GM18907 (cell line): ENCODE results near the gene EMX2.

Experiments used
- ATAC-seq: cut with Tn5 transposase; IDR thresholded peaks from one replicate; pipeline ENCODE4 v1.9.1; 2021; ENCODE audit warnings: mild to moderate bottlenecking, moderate library complexity; ENCODE audit not compliant: unreplicated experiment

The EMX2 gene

DNA sequence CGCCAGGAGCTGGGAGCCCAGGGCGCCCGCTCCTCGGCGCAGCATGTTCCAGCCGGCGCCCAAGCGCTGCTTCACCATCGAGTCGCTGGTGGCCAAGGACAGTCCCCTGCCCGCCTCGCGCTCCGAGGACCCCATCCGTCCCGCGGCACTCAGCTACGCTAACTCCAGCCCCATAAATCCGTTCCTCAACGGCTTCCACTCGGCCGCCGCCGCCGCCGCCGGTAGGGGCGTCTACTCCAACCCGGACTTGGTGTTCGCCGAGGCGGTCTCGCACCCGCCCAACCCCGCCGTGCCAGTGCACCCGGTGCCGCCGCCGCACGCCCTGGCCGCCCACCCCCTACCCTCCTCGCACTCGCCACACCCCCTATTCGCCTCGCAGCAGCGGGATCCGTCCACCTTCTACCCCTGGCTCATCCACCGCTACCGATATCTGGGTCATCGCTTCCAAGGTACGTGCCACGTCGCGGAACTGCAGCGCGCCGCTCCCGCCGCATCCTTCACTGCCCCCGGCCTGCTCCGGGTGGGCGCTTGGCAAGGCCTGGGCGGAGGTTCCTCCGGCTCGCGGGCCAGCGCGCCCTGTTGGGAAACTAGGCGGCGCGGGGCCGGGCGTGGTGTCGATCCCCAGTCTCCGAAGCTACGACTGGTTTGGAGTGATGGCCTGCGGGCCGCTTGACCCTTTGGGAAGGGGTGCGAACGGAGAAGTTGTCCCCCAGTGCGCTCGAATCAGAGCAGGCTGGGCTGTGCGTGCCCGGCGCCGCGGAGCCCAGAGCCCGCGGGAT is 868 bp downstream of the EMX2 start:
- ATAC-seq = no peak

DNA sequence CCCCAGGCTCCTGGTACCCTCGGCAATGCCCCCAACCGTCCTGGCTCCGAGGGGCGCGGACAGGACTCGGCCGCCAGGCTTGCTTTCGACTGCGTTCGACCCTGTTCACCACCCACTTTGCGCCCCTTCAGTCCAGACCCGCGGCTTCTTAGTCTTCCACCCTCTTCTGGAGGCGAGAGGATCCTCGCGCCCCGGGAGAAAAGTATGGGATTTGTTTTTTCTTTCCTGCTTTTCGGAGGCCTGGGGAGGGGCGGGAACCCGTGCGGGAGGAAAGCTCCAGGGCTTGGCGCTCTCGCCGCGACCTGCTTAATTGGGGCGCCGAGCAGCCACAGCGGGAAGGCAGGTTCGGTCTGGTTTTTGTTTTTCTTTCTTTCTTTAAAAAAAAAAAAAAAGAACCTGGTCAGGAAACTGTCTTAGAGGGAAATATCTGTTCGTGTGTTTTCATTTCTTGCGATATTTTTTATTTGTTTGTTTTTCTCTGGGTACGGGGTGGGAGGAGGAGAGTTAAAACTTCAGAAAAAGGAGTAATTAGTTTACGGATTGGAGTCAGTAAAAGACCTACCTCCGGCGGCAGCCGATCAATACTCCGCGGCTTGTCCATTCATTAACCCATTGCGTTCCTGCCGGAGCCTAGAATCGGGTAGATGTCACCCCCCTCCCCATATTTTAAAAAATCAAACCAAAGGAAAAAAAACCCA is 1.6 kb downstream of the EMX2 start:
- no peak for ATAC-seq

DNA sequence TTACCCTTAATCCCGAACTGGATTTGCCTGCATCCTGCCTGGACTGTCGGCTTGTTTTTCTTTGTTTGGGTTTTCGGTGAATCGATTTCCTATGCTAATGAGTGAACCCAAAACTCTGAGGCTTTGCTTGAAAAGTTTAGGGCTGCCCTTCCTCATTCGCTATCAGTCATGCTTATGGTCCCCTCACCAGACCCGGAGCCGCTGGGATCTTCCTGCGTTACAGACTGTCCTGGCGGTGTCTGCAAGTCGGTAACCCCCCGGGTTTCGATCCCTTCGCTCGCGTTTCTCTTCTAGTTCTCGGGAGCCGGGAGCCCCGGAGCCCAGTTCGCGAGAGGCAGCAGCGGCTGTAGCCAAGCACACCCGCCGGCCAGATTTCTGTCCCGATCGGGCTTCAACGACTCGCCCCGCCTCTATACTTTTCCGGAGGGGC is 2.2 kb downstream of the EMX2 start:
- no peak for ATAC-seq

DNA sequence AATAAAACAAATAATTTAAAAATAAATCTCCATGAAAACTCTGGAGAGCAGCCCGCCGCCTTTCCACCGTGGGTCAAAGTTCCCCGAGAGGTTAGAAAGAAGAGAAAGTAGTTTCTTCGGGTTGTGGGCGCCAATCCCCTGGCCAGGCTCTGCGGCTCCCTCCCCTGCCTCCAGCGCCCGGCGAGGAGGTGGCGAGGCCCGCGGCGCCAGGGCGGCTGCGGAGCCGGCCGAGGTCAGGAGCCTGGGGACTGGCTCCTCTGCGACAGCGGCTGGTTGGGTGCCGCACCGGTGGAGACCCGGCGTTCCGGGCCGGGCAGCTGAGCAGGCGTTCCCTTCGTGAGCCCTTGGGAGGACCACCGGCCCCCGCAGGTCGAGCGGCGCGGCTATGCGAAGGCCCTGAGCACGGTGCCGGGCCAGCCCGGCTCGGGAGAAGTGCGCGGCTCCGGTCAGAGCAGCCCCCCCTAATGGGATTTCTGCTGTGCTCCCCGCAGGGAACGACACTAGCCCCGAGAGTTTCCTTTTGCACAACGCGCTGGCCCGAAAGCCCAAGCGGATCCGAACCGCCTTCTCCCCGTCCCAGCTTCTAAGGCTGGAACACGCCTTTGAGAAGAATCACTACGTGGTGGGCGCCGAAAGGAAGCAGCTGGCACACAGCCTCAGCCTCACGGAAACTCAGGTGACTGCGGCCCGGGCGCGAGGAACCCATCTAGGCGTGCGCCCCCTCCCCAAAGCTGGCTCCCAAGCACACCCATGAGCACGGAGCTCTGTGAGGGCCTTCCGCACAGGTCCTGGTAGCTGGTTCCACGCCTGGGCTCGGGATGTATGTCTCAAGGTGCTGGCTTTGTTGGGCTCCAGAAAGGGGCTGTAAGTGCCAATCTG is 2.8 kb downstream of the EMX2 start:
- no peak for ATAC-seq

DNA sequence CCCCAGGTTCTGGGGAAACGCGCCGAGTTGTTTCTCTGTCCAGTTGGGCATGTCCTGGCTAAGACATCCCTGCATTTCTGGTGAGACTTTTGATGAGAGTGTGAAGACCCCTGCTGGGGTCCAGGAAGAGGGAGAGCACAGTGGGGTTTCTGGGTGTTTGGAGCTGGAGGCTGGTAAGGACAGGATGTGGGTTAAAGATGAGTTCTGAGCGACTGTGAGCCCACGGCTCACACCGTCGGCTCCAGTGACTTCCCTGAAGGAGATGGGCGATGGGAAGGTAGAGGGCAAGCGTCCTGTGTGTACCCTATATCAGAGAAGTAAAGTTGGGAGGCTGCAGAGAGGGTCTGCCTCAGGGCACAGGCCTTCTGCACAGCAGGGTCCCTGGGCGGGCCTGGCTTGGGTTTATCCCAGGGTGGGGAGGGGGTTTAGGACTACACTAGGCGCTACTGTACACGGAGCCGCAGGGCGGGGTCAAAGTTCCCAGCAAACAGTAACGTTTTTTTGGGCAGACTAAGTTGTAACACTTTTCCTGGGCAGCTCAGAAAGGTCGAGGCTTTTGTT is 3.6 kb downstream of the EMX2 start:
- ATAC-seq = no peak

DNA sequence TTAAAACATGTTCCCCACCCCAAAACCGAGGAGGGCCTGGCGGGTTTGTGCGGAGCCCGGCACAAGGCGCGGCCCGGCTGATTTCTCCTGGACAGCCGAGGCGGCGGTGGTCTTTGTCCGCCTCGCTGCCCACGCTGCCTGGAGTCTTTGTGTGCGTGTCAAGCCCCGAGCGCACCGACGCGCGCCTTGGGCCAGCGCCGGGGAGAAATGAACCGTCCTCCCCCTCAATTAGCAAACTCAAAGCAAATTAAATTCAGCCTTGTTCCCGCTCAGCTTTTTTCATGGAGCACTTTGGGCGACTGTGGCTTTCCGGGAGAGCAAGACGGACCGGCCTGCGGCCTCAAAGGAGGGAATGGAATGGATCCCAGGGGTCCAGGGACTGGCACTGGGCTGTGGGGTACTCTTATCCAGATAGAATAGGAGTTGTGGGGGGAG is 4.1 kb downstream of the EMX2 start:
- ATAC-seq = no peak

DNA sequence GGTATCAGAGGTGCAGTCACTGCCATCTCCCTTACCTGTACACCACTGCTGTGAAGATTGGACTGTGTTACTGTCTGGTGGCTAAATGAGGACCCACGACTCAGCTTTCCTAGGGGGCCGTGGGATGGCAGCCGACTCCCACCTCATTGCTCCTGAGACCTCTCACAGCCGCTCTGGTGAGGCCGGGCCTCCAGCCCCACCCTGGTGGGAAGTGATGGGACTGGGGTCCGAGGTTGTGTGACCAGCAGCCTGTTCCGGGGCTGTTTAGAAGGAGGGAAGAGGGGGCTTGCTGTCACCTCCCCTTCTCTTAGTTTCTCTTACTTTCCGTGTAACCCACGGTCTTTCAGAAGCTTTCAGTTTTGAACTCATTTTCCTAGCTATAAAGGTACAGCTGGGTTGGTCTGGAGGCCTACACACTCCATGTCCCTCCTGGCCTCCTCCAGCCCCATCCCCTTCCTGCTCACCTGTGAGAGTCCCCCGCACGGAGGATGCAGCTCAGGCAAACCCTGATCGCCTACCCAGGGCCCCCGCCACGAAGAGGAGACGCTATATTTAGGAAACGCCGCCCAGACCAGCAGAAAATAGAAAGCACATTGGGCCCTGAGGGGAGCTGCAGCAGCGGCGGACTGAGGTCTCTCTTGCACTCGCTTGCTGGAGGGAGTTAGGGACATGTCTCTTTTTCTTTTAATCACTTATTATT is 4.6 kb downstream of the EMX2 start:
- no peak for ATAC-seq

DNA sequence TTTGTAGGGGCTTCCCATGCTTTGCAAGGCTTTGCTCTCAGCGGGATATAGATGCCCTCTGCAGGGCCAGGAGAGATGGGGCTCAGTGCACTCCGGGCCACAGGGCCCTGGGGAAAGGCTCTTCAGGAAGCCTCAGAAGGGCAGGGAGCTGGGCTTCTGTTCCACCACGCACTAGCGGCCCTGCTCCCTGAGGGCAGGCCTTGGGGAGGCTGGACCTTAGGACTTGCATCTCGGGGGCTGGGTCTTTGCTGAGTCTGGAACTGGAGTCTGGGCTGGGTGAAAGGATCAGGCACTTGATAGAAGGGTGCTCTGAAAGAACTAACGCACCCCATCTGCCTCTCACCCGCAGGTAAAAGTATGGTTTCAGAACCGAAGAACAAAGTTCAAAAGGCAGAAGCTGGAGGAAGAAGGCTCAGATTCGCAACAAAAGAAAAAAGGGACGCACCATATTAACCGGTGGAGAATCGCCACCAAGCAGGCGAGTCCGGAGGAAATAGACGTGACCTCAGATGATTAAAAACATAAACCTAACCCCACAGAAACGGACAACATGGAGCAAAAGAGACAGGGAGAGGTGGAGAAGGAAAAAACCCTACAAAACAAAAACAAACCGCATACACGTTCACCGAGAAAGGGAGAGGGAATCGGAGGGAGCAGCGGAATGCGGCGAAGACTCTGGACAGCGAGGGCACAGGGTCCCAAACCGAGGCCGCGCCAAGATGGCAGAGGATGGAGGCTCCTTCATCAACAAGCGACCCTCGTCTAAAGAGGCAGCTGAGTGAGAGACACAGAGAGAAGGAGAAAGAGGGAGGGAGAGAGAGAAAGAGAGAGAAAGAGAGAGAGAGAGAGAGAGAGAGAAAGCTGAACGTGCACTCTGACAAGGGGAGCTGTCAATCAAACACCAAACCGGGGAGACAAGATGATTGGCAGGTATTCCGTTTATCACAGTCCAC is 5.4 kb downstream of the EMX2 start:
- ATAC-seq = no peak

DNA sequence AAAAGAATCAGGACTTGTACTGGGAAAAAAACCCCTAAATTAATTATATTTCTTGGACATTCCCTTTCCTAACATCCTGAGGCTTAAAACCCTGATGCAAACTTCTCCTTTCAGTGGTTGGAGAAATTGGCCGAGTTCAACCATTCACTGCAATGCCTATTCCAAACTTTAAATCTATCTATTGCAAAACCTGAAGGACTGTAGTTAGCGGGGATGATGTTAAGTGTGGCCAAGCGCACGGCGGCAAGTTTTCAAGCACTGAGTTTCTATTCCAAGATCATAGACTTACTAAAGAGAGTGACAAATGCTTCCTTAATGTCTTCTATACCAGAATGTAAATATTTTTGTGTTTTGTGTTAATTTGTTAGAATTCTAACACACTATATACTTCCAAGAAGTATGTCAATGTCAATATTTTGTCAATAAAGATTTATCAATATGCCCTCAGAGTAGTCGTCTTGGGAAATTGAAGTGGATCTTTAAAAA is 6.6 kb downstream of the EMX2 start:
- no peak for ATAC-seq

DNA sequence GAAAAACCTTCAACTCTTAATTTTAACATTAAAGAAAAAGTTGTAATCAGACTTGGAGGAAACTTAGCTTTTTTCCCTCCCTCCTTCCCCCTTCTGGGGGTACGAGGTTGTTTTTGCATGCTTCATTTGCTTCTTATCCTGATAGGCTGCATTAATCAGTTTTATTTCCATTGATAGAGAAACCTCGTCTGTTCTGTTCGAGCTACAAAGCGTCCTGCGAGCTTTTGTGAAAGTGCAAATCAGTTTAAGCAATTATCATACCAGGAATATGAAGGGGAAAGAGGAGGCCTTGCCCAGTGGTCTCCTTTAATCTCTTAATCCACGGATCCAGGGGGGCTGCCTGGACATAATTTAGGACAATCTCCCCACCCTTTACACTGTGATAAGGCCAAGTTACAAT is 7.5 kb downstream of the EMX2 start:
- ATAC-seq = no peak

DNA sequence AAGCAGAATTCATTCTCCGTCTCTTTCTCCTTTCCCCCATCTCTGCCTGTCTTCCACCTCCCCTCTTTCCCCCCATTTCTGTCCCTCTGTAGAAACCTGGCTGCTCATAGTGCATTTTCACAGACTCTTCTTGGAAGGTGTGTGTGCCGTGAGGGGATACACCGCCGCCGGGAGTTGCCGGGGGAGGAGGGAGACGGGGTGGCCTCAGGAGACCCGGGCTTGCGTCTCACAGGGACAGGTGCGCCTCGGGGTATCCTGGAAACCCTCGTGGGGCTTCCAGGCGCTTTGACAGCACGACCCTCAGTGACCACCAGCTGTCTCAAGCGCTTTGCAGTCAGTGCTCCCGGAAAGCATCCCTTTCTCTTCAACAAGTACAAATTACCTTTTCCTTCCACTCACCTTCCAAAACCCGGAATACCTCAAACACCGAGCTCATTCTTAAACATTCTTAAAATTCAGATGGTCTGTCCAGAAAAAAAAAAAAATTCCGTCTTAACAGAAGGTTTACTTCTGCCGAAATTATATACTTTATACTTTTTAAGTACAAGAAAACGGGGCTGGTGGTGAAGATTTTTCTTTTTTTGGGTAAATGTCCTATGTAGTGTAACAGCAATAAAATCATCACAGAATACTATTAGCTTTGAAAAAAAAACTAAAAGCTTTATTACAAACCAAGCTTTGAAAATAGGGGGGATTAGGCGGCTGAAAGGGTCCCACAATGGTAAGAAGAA is 8.2 kb downstream of the EMX2 start:
- no peak for ATAC-seq

DNA sequence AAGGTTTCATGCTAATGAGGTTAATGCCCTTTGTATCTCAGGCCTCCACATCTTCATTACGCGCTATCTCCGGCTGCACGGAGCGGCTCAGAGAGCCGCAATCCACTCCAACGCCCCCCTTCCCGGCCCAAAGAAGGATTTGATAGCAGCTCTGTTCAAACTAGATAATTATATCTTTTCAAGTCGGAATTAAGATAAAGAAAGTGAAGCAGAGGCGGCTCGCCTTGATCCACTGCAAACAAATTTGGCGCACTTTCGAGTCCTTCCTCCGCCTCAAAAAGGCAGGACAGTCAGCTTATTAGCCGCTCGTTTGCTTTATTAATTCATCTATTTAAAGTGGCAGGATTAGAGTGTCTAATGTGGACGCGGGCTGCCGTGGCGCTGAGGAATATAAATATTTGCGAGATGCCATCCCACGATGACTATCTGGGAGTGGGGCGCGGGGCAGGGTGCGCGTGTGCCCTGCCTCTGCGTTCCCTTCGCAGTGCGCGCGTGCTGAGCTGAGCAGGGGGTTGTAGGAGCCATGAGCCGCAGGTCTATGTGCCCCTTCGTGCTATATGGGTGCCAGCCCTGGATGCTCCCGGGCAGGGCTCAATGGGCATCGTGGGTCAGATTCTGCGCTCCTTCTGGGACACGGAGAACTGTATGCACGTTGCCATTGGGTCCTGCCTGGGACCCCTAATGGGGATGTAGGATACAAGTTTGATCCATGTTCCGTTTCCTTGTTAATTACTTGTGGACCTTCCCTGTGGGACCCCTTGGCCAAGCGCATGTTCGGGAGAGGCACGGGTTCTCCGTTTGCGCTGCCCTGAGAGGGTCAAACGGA is 9.0 kb downstream of the EMX2 start:
- no peak for ATAC-seq

DNA sequence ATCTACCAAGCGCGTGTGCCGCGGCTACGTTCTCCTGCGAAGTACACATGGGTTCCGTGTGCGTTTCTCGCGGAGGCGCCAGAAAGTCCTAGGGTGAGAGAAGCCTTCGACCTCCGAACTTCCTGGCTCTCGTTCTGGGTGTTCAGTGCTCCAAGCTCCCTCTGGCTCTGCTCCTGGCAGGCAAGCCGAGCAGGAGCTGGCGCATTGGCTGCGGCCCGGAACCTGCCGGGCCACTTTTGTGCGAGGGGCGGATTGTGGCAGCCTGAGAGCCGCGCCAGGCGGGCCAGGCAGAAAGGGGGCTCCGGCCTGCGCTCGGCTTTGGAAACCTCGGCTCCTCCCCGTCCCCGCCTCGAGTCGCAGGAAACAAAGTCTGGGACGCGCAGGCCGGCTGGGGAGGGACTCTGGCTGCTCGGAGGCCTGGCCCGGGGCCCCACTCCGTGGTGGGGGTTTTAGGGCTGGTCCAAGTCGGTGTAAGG is 9.6 kb downstream of the EMX2 start:
- ATAC-seq = no peak

DNA sequence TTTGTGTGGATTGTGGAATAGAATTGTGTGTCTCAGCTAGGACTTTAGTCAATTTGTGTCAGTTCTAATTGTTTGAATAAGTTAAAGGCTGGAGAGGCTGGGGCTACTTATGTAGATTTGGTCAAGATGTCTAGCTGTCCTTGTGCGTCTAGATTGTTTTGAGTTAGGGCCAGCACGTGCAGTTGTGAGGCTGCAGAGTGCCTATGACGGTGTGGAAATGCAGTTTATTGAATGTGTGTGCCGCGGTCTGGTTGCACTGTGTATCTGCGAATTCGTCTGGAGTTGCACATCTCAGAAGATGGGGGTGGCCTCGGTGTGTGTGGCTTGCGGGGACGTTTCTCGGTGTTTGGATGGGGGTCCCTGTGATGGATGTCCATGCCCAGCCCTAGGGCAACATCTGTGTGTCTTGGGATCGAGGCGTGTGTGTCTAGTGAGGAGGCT is 10.2 kb downstream of the EMX2 start:
- ATAC-seq = no peak

DNA sequence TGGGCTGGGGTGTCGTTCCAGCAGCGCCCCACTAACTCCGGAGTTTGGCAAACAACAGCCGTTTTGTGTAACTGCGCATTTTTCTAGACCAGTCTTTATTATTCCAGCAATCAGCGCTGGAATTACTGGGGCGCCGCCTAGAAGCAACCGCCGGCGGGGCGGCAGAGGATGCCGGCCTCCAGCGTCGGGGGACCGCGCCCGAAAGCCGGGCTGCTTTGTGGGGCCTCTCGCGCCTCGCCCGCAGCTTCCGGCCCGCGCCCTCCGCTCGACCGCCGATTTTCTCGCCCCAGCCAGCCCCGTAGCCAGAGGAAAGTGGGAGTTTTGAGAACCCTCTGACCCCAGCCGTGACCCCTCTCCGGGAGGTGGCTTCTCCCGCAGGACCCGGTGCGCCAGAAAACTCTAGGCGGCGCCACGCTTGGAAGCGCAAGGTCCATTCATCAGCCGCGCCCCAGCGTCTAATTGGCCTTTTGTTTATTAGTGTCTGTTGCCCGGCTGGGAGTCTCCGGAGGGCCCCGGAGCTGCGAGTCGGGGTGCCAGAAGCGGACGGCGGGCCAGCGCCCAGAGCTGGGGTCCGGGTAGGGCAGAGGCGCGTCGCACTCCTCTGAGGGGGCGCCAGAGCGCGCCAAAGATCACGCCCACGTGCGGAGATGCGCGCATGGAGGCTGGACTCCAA is 10.7 kb downstream of the EMX2 start:
- no peak for ATAC-seq

DNA sequence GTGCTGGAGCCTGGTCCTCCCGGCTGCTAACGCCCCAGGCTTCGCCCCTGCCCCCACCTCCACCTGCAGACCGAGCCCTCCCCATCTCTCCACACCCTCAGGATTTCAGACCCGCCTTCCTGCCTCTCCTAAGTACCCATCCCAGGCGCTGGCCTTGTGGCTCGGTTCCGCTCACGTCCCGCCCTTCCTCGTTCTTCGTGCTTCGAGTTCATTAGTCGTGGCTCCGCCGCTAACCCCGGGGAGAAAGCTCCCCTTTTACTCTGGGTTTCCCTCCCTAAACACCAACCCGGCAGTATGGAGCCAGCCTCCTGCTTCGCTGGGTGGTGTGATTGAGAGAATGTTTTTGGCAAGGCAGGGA is 11.2 kb downstream of the EMX2 start:
- no peak for ATAC-seq

DNA sequence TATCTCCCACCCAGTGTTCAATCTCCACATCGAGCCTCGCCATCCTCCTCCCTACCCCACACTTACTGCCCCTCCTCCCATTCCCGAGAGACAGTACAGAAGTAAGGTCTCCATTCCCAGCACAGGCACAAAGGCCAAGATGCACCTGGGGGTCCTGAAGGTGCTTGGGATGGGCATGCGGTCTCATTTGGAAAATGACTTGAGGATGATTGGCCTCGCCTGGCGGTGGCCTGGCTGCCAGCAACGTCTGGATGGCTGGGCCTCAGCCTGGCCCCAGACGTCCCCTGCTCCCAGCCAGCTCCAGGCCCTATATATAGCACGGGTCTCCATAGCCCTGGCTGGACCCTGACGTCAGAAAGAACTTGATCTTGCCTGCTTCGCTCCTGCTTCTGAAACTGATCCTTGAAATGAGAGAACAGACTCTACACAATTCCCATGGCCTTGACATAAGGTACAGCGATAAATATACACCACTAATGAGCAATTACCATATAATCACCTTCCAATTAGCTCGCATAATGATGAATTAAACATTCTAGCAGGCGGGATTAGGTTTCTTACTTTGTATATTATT is 11.8 kb downstream of the EMX2 start:
- no peak for ATAC-seq
